ENCODE results near the gene CELF2. TPM values are rescaled to one million over a fixed set of nuclear protein-coding genes. Genes with fewer than 3 reads are reported as not detected.

CELF2 gene
- total RNA-seq, 1 donor = 21.9 TPM

GRCh38 chr10:11147722-11148121 is 130.1 kb downstream of the CELF2 start:
- TF ChIP-seq, protein P1, sequence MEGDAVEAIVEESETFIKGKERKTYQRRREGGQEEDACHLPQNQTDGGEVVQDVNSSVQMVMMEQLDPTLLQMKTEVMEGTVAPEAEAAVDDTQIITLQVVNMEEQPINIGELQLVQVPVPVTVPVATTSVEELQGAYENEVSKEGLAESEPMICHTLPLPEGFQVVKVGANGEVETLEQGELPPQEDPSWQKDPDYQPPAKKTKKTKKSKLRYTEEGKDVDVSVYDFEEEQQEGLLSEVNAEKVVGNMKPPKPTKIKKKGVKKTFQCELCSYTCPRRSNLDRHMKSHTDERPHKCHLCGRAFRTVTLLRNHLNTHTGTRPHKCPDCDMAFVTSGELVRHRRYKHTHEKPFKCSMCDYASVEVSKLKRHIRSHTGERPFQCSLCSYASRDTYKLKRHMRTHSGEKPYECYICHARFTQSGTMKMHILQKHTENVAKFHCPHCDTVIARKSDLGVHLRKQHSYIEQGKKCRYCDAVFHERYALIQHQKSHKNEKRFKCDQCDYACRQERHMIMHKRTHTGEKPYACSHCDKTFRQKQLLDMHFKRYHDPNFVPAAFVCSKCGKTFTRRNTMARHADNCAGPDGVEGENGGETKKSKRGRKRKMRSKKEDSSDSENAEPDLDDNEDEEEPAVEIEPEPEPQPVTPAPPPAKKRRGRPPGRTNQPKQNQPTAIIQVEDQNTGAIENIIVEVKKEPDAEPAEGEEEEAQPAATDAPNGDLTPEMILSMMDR (IDR thresholded peaks at IDR 0.05; ENCODE audit: insufficient read depth, low read length) = no peak
- DNase-seq (ENCODE audit: low read depth) = no peak
- H3K4me3 ChIP-seq (ENCODE audit: low read depth, low read length) = no peak overlapping the region

- TF ChIP-seq, protein P1 (IDR thresholded peaks at IDR 0.05; ENCODE audit: insufficient read depth, low read length) = no peak
- DNase-seq (ENCODE audit: low read depth) = no peak
Observed at GRCh38 chr10:11148142-11149028, 130.7 kb downstream of the CELF2 start.

DNA sequence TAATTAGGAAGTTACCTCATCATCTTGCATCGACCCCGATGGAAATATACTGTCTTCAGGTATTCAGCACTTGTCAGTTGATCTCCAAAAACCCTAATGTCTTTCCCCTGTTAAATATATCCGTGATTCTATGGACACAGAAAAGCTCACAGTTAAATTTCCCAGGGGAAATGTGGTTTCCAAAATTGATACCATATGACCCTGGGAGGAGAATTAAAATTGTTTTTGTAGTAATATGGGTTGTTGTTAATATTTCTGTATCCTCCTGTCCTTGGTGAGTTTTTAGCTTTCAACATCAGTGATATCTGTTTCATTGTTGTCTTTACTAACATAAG is 132.1 kb downstream of the CELF2 start:
- no peak for DNase-seq (ENCODE audit: low read depth)
- no peak overlapping the region for H3K4me3 ChIP-seq (ENCODE audit: low read depth, low read length)
- TF ChIP-seq, protein P1 (IDR thresholded peaks at IDR 0.05; ENCODE audit: insufficient read depth, low read length) = no peak

More at GRCh38 chr10:11148142-11149028, 130.7 kb downstream of the CELF2 start:
- no peak overlapping the region for H3K4me3 ChIP-seq (ENCODE audit: low read depth, low read length)

DNA sequence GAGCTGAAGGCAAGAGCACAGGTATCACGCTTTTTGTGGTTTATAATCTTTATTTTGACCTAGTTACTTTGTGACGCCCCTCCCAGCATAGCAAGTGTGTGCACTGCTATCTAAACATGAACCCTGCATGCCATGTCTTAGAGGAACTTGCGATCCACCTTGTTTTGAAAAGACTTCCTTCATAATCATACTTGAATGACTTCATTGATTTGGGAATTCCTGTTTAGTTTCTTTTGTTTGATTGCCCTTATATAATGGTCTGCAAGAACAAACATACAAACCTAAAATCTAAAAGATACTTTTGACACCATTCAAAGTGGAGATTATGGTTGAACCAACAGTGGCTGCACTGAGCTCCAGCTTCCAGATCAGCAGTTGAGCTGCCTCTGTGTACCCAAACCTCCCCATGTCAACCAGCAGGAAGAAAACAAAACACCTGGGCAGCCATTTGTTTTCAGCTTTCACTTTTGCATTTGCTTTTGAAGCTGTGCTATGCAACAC is 132.6 kb downstream of the CELF2 start:
- TF ChIP-seq, protein P1 (IDR thresholded peaks at IDR 0.05; ENCODE audit: insufficient read depth, low read length) = no peak
- no peak for DNase-seq (ENCODE audit: low read depth)
- no peak overlapping the region for H3K4me3 ChIP-seq (ENCODE audit: low read depth, low read length)

GRCh38 chr10:11150879-11151415 is 133.3 kb downstream of the CELF2 start:
- no peak overlapping the region for H3K4me3 ChIP-seq (ENCODE audit: low read depth, low read length)
- TF ChIP-seq, protein P1 (IDR thresholded peaks at IDR 0.05; ENCODE audit: insufficient read depth, low read length) = no peak
- no peak for DNase-seq (ENCODE audit: low read depth)

- TF ChIP-seq, protein P1 (IDR thresholded peaks at IDR 0.05; ENCODE audit: insufficient read depth, low read length) = no peak
- H3K4me3 ChIP-seq (ENCODE audit: low read depth, low read length) = no peak overlapping the region
- no peak for DNase-seq (ENCODE audit: low read depth)
Observed at GRCh38 chr10:11152801-11153200, 135.1 kb downstream of the CELF2 start.

Data from fibroblast of the aortic adventitia (primary cell).